Aorta (tissue), 5 donors: ENCODE measurements around the gene RPE65. TPM values are rescaled to one million over a fixed set of nuclear protein-coding genes. Genes with fewer than 3 reads are reported as not detected.
"Not testable (repeated sequence)": the region's sequence is repeated elsewhere in the genome, so short reads cannot be mapped to it uniquely, and the experiment has no call there.

Source experiments
- ATAC-seq: fragments of 200-7000 bp; cut with Tn5 transposase; one replicate; pipeline ENCODE4 v1.9.1; 2022; ENCODE audit warnings: moderate library complexity; ENCODE audit not compliant: low FRiP score
- DNase-seq, 2 donors: peaks; one replicate each; pipeline ENCODE4 v3.0.0-alpha.2; 2020
- H3K27ac ChIP-seq, 2 donors: one replicate each; pipeline ENCODE4 v1.5.1; 2013; ENCODE audit warnings: low read length in 2 of 2, mild to moderate bottlenecking in 2 of 2, moderate library complexity in 2 of 2, control low read depth in 1 of 2, inconsistent platforms in 1 of 2, low read depth in 1 of 2
- H3K27me3 ChIP-seq, 2 donors: one replicate each; pipeline ENCODE4 v1.6.1; 2013; ENCODE audit warnings: control low read depth in 1 of 2, low read length in 1 of 2, mild to moderate bottlenecking in 1 of 2, moderate library complexity in 1 of 2; ENCODE audit not compliant: insufficient read depth in 2 of 2, control insufficient read depth in 1 of 2
- H3K36me3 ChIP-seq, 2 donors: one replicate each; pipeline ENCODE4 v1.6.1; 2013; ENCODE audit warnings: control low read depth in 1 of 2, low read length in 1 of 2, mild to moderate bottlenecking in 1 of 2; ENCODE audit not compliant: insufficient read depth in 2 of 2, control insufficient read depth in 1 of 2
- H3K4me1 ChIP-seq, 2 donors: one replicate each; pipeline ENCODE4 v1.6.1; 2013; ENCODE audit warnings: low read length in 2 of 2, control low read depth in 1 of 2, mild to moderate bottlenecking in 1 of 2, moderate library complexity in 1 of 2; ENCODE audit not compliant: insufficient read depth in 2 of 2, control insufficient read depth in 1 of 2
- H3K4me3 ChIP-seq, 2 donors: one replicate each; pipeline ENCODE4 v1.5.1; 2013; ENCODE audit warnings: low read length in 2 of 2, control low read depth in 1 of 2, mild to moderate bottlenecking in 1 of 2
- H3K9me3 ChIP-seq: one replicate; pipeline ENCODE4 v1.6.1; 2013; ENCODE audit warnings: mild to moderate bottlenecking, low read length; ENCODE audit not compliant: control insufficient read depth
- WGBS, 2 donors: extraction: QIAGEN DNeasy Blood & Tissue Kit; methylation state at CpG; one replicate each; pipeline ENCODE4 v1.1.7; 2013; 5-methylcytosine and 5-hydroxymethylcytosine counted together
- intact Hi-C, 2 donors: fragments of 100-400 bp; cut with DNase I; formaldehyde crosslinking; loops; one replicate each; pipeline versions ENCODE4 v1.14.2 to v1.15.0; 2022
- long read RNA-seq, 2 donors: library from polyadenylated mRNA; unstranded; transcript quantifications; one replicate each; pipeline ENCODE4 v2.0.0, GENCODE V29; 2020 to 2021
- polyA plus RNA-seq, 2 donors: library from polyadenylated mRNA; stranded (reverse); fragments of 200-250 nt; gene quantifications; one replicate each; pipeline ENCODE4 v1.2.3, GENCODE V29; 2013
- total RNA-seq, 2 donors: library from RNA; stranded (reverse); fragmentation: NEBNext Ultra II Directional; extraction: Animal tissue kit (Norgen Biotek cat#: 25700); gene quantifications; one replicate each; pipeline ENCODE4 v1.2.1, GENCODE V29; 2021
- donor health status: healthy with polysubstance abuse.
- donor health status: Bipolar disorder and iron deficiency.
- donor health status: DM: no; HTN: no; CAD: no.
- donor health status: DM: no; HTN: no; CAD: no.
- donor health status: DM: yes; HTN: yes; CAD: no.

The RPE65 gene
- total RNA-seq (not detected), polyA plus RNA-seq (not detected)
- long read RNA-seq, donor 1, result 0 reads
- long read RNA-seq, donor 2, result 0 reads

- no peak for ATAC-seq
- H3K4me1 ChIP-seq, result no peaks in the 10 kb centered on the region
- DNase-seq, result no peak
- 36 to 45% methylated on average over 1 of the region's 1 CpG for WGBS, 2 donors
- H3K27ac ChIP-seq, result no peak within 1 kb of the TSS
- H3K4me3 ChIP-seq, result no peak within 1 kb of the TSS
- H3K27me3 ChIP-seq, result no peaks in the 10 kb centered on the region
- no peaks in the 10 kb centered on the region for H3K36me3 ChIP-seq
- intact Hi-C loops, result no loop called here
- no peaks in the 10 kb centered on the region for H3K9me3 ChIP-seq
These were observed at the start of gene RPE65 for GRCh38 chr1:68449901-68450300. RPE65 (minus strand) TSS chr1:68449954; CDS start chr1:68449905, 49 bp downstream.

GRCh38 chr1:68497358-68497698 is 47.6 kb upstream of the RPE65 start:
- no peak for DNase-seq
- no peaks in the 10 kb centered on the region for H3K36me3 ChIP-seq
- intact Hi-C loops, result no loop called here
- peaks cover 0 to 3% of the 10 kb centered on the region in 2 donors for H3K4me1 ChIP-seq
- no peaks in the 10 kb centered on the region for H3K9me3 ChIP-seq
- H3K27ac ChIP-seq, result no peak overlapping the region
- no peaks in the 10 kb centered on the region for H3K27me3 ChIP-seq
- WGBS, 2 donors, result 0 to 4% methylated on average over 3 of the region's 3 CpGs
- ATAC-seq, result no peak
- H3K4me3 ChIP-seq, result peak overlapping the region in 1 of 2 donors; percentile 82

DNA sequence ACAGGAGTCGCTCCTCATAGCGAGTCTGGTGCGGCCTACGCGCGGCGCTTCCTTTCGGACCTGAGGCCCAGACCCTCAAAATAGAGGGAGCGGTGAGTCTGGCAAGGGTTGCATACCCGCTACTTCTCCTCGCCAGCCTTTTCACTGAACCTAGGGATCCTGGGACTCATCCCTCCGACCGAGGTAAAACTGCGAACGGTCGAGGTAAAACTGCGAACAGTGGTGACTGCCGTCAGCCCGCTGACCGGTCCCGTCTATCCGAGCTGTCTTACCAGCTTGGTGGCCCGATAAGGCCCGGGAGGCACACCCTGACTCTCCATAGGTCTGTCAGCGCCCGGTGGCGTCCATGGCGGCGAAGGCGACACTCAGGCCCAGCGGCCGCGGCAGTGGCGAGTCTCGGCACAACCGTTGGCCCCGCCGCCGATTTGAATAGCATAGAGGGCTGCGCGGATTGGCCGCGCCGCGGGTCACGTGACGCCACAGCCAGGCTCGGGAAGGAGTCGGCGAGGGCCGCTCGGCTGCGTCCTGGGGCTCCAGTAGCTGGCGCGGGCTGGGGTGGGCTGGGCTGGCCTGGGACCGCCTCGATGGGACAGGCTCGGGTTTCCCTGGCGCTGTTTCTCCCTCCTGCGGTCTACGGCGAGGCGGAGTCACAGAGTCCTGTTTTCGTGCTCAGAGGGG is 47.1 kb upstream of the RPE65 start, which contains the start of gene DEPDC1:
Gene DEPDC1, minus strand, starts transcription at position 403 of the 678 bp plus-strand sequence. Its CDS starts 83 bp downstream, at position 320.
- ATAC-seq, result peak; percentile 100
- Histone ChIP-seq H3K27ac (no peak within 1 kb of the TSS), H3K36me3 (no peaks in the 10 kb centered on the region), H3K9me3 (no peaks in the 10 kb centered on the region), H3K4me1 (peaks cover 0 to 3% of the 10 kb centered on the region in 2 donors), H3K27me3 (no peaks in the 10 kb centered on the region), H3K4me3 (peak within 1 kb of the TSS; percentile 57 to 82)
- intact Hi-C loops, result no loop called here
- WGBS, 2 donors, result 0 to 1% methylated on average over 64 of the region's 64 CpGs
- DNase-seq, result peak; percentile 98 to 99

- DNase-seq (no peak), ATAC-seq (no peak)
- Histone ChIP-seq H3K4me1 (peaks cover 0 to 3% of the 10 kb centered on the region in 2 donors), H3K36me3 (no peaks in the 10 kb centered on the region), H3K27me3 (no peaks in the 10 kb centered on the region), H3K4me3 (peak overlapping the region; percentile 57 to 82), H3K27ac (no peak overlapping the region), H3K9me3 (no peaks in the 10 kb centered on the region)
- WGBS, 2 donors, result 8 to 10% methylated on average over 21 of the region's 21 CpGs
- intact Hi-C loops, result no loop called here
These were observed 46.4 kb upstream of the RPE65 start for GRCh38 chr1:68495968-68496679.

DNA sequence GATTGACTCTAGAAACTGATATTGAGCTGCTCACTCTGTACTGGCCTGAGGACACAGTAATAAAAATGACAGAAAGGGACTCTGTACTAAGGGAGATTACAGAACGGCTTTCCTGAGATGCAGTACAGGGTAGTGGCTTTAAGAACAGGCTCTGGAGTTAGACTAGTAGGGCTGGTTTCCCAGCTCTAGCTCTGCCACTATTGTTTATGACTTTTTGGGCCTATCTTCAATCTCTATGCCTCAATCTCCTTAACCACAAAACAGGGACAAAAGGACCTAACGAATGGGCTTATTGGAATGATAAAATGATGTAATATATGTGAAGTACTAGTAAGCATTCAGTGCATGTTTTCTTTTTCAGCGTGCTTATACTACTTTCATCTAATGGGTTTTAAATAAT is 45.8 kb upstream of the RPE65 start:
- Histone ChIP-seq H3K4me1 (peaks cover 0 to 3% of the 10 kb centered on the region in 2 donors), H3K27me3 (no peaks in the 10 kb centered on the region), H3K9me3 (no peaks in the 10 kb centered on the region), H3K36me3 (no peaks in the 10 kb centered on the region), H3K27ac (no peak overlapping the region), H3K4me3 (no peak overlapping the region)
- 80 to 87% methylated on average over 3 of the region's 3 CpGs for WGBS, 2 donors
- ATAC-seq (no peak), DNase-seq (no peak)
- intact Hi-C loops, result no loop called here

DNA sequence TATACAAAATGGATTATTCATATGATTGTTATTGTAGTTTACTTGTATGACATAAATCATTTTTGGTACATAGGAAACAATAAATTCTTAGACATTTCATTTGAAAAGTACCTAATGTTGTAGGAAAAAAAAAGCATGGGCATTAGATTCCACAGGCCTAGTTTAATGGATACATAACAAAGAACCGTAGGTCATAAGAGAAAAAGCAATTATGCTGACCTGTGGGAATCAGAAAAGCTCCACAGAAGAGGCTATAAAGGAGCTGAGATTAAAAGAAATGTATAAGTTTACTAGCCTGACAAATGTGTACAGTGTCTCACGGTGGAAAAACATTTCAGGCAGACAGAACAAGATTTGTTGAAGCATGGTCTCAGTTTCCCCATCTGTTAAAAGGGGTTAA is 43.4 kb upstream of the RPE65 start:
- DNase-seq (no peak), ATAC-seq (no peak)
- no peaks in the 10 kb centered on the region for H3K36me3 ChIP-seq
- 84 to 88% methylated on average over 2 of the region's 2 CpGs for WGBS, 2 donors
- H3K27ac ChIP-seq, result no peak overlapping the region
- H3K9me3 ChIP-seq, result no peaks in the 10 kb centered on the region
- no peak overlapping the region for H3K4me3 ChIP-seq
- intact Hi-C loops, result no loop called here
- no peaks in the 10 kb centered on the region for H3K27me3 ChIP-seq
- peaks cover 0 to 3% of the 10 kb centered on the region in 2 donors for H3K4me1 ChIP-seq

DNA sequence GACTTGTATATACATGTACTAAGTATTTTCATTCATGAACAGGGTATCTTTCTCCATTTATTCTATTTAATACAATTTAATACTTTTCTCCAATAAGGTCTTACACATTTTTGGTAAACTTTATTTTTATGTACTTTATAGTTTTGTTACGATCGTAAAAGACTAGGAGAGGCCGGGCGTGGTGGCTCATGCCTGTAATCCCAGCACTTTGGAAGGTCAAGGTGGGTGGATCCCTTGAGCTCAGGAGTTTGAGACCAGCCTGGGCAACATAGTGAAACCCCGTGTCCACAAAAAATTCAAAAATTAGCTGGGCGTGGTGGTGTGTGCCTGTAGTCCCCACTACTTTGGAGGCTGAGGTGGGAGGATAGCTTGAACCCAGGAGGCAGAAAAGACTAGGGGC is 42.5 kb upstream of the RPE65 start:
- ATAC-seq, H3K27me3 ChIP-seq, H3K4me3 ChIP-seq, H3K27ac ChIP-seq, intact Hi-C loops, H3K36me3 ChIP-seq, DNase-seq, H3K4me1 ChIP-seq, H3K9me3 ChIP-seq: not testable (repeated sequence)
- WGBS, 2 donors, result 97% methylated on average over 6 of the region's 6 CpGs

DNA sequence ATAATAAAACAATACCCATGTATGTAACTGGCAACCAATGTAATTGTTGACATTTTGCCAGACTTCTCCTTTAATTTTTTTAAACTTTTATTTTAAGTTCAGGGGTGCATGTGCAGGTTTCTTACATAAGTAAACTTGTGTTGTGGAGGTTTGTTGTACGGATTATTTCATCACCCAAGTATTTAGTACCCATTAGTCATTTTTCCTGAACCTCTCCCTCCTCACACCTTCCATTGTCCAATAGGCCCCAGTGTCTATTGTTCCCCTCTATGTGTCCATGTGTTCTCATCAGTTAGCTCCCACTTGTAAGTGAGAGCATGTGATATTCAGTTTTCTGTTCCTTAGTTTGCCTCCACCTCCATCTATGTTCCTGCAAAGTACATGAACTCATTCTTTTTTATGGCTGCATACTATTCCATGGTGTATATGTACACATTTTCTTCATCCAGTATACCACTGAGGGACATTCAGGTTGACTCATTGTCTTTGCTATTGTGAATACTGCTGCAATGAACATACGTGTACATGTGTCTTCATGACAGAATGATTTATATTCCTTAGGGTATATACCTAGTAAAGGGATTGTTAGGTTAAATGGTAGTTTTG is 40.4 kb upstream of the RPE65 start:
- WGBS, 2 donors, result 95 to 97% methylated on average over 2 of the region's 2 CpGs
- H3K4me1 ChIP-seq, result no peaks in the 10 kb centered on the region
- no peak overlapping the region for H3K27ac ChIP-seq
- intact Hi-C loops, result no loop called here
- H3K4me3 ChIP-seq, result no peak overlapping the region
- no peaks in the 10 kb centered on the region for H3K27me3 ChIP-seq
- DNase-seq (no peak), ATAC-seq (no peak)
- no peaks in the 10 kb centered on the region for H3K9me3 ChIP-seq
- no peaks in the 10 kb centered on the region for H3K36me3 ChIP-seq
